Eye (tissue), 1 donor: ENCODE results near the gene BPIFB4.

ENCODE experiments used
- DNase-seq: peaks from one replicate; pipeline ENCODE4 v3.0.0-alpha.2; 2015

Gene BPIFB4

GRCh38 chr20:33062105-33062824 is 17.2 kb upstream of the BPIFB4 start:
- no peak for DNase-seq

- no peak for DNase-seq
These were observed 16.7 kb upstream of the BPIFB4 start for GRCh38 chr20:33062825-33063149.

GRCh38 chr20:33063271-33063670 is 16.2 kb upstream of the BPIFB4 start:
- no peak for DNase-seq

- DNase-seq = no peak
These were observed 14.7 kb upstream of the BPIFB4 start for GRCh38 chr20:33064572-33065287.

GRCh38 chr20:33065785-33066184 is 13.7 kb upstream of the BPIFB4 start:
- DNase-seq = no peak

- no peak for DNase-seq
These were observed 11.6 kb upstream of the BPIFB4 start for GRCh38 chr20:33067806-33068205.

- no peak for DNase-seq
These were observed 11.0 kb upstream of the BPIFB4 start for GRCh38 chr20:33068251-33068939.

GRCh38 chr20:33069673-33070072 is 9.8 kb upstream of the BPIFB4 start:
- DNase-seq = no peak

GRCh38 chr20:33070111-33071053 is 9.1 kb upstream of the BPIFB4 start:
- DNase-seq = no peak

- DNase-seq = no peak
These were observed 8.2 kb upstream of the BPIFB4 start for GRCh38 chr20:33071198-33071597.

- no peak for DNase-seq
These were observed 7.1 kb upstream of the BPIFB4 start for GRCh38 chr20:33072362-33072761.

- DNase-seq = no peak
These were observed 6.6 kb upstream of the BPIFB4 start for GRCh38 chr20:33072813-33073212.

- DNase-seq = no peak
These were observed 4.8 kb upstream of the BPIFB4 start for GRCh38 chr20:33074675-33075074.

GRCh38 chr20:33075281-33075680 is 4.2 kb upstream of the BPIFB4 start:
- no peak for DNase-seq

GRCh38 chr20:33076662-33077372 is 2.6 kb upstream of the BPIFB4 start:
- DNase-seq = no peak

GRCh38 chr20:33081411-33082154 is 2.1 kb downstream of the BPIFB4 start:
- DNase-seq = no peak

- no peak for DNase-seq
These were observed 3.1 kb downstream of the BPIFB4 start for GRCh38 chr20:33082546-33082945.

GRCh38 chr20:33083544-33084340 is 4.3 kb downstream of the BPIFB4 start:
- no peak for DNase-seq

GRCh38 chr20:33084722-33085121 is 5.3 kb downstream of the BPIFB4 start:
- DNase-seq = no peak

- DNase-seq = no peak
These were observed 6.7 kb downstream of the BPIFB4 start for GRCh38 chr20:33086052-33086722.
